CD4-positive, alpha-beta T cell treated with Interleukin-6 for 4 hours (primary cell): ENCODE data around the gene POMT2.
"Not testable (repeated sequence)": the region's sequence is repeated elsewhere in the genome, so short reads cannot be mapped to it uniquely, and the experiment has no call there.

Experiments
- DNase-seq: peaks from one replicate; pipeline ENCODE4 v3.0.0-alpha.2; 2020; ENCODE audit warnings: mixed read lengths

POMT2 gene

GRCh38 chr14:77320238-77320935 lies at the start of gene POMT2:
TSS of gene POMT2 (minus strand) at chr14:77320883. CDS start at chr14:77320681, 202 bp downstream.
- DNase-seq = peak; percentile 94

- peak; percentile 32 for DNase-seq
Observed at GRCh38 chr14:77369285-77369684, 48.6 kb upstream of the POMT2 start.

- DNase-seq = no peak
Observed at GRCh38 chr14:77364146-77364545, 43.5 kb upstream of the POMT2 start.

- no peak for DNase-seq
Observed at GRCh38 chr14:77359626-77360025, 38.9 kb upstream of the POMT2 start.

- no peak for DNase-seq
Observed at GRCh38 chr14:77356899-77357298, 36.2 kb upstream of the POMT2 start.

- no peak for DNase-seq
Observed at GRCh38 chr14:77355811-77356210, 35.1 kb upstream of the POMT2 start.

- DNase-seq = no peak
Observed at GRCh38 chr14:77353469-77354141, 32.9 kb upstream of the POMT2 start.

GRCh38 chr14:77347751-77348150 lies 27.1 kb upstream of the POMT2 start:
- DNase-seq = no peak

GRCh38 chr14:77346495-77346894 lies 25.8 kb upstream of the POMT2 start:
- no peak for DNase-seq

GRCh38 chr14:77344377-77344996 lies 23.8 kb upstream of the POMT2 start:
- DNase-seq = no peak

GRCh38 chr14:77343662-77344061 lies 23.0 kb upstream of the POMT2 start:
- no peak for DNase-seq

- no peak for DNase-seq
Observed at GRCh38 chr14:77342726-77343397, 22.2 kb upstream of the POMT2 start.

- DNase-seq = no peak
Observed at GRCh38 chr14:77340389-77340788, 19.7 kb upstream of the POMT2 start.

- DNase-seq = no peak
Observed at GRCh38 chr14:77339407-77339806, 18.7 kb upstream of the POMT2 start.

- DNase-seq = no peak
Observed at GRCh38 chr14:77338302-77338701, 17.6 kb upstream of the POMT2 start.

- no peak for DNase-seq
Observed at GRCh38 chr14:77337880-77338279, 17.2 kb upstream of the POMT2 start.

GRCh38 chr14:77337255-77337654 lies 16.6 kb upstream of the POMT2 start:
- DNase-seq = not testable (repeated sequence)

GRCh38 chr14:77335576-77335975 lies 14.9 kb upstream of the POMT2 start:
- no peak for DNase-seq

- DNase-seq = no peak
Observed at GRCh38 chr14:77329872-77330271, 9.2 kb upstream of the POMT2 start.

GRCh38 chr14:77327111-77327510 lies 6.4 kb upstream of the POMT2 start:
- no peak for DNase-seq

GRCh38 chr14:77325746-77326094 lies 5.0 kb upstream of the POMT2 start:
- DNase-seq = no peak

GRCh38 chr14:77324816-77325745 lies 4.4 kb upstream of the POMT2 start:
- DNase-seq = no peak

GRCh38 chr14:77324289-77324688 lies 3.6 kb upstream of the POMT2 start:
- no peak for DNase-seq
